ENCODE data around the gene ASS1.

DNA sequence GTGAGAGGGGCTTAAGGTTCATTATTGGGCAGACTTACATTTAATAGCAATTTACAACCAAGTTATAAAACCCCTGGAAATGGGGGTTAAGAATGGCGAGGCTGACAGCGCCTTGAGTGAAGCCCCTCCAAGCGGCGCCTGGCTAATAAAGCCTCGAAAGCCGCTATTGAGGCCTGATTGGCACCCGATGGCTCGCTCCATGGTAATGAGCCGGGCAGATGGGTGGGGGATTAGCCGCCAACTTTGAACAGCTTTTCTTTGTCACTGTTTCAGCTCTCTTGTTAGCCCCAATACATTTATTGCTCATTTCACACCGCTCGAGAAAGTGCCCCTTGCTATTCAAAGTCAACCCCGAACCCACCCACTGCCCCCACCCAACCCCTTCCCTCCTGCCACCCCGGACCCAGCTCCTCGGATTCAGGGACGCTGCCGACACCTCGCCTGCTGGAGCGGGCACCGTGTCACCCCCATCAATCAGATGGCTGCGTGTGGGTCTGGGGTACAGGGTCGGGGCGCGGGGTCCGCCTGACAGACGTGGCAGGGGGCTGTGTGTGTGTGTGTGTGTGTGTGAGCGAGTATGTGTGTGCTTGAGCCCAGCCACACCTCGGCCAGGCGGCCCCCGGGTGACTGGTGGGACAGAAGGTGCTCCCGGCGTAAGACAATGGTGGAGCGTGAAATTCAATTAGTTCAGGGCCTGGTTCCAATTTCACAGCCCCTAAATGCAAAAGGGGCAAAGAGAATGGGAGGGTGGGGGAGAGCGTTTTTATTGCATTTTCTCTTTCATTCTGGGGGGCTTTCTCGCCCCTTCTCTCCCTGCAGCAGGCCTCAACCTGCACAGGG lies 34.2 kb downstream of the ASS1 start:
- TF ChIP-seq ZNF670 (tag by site-specific recombination; IDR thresholded peaks at IDR 0.05; ENCODE audit: low read depth) = no peak
- TF ChIP-seq, protein P1, sequence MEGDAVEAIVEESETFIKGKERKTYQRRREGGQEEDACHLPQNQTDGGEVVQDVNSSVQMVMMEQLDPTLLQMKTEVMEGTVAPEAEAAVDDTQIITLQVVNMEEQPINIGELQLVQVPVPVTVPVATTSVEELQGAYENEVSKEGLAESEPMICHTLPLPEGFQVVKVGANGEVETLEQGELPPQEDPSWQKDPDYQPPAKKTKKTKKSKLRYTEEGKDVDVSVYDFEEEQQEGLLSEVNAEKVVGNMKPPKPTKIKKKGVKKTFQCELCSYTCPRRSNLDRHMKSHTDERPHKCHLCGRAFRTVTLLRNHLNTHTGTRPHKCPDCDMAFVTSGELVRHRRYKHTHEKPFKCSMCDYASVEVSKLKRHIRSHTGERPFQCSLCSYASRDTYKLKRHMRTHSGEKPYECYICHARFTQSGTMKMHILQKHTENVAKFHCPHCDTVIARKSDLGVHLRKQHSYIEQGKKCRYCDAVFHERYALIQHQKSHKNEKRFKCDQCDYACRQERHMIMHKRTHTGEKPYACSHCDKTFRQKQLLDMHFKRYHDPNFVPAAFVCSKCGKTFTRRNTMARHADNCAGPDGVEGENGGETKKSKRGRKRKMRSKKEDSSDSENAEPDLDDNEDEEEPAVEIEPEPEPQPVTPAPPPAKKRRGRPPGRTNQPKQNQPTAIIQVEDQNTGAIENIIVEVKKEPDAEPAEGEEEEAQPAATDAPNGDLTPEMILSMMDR (tag by site-specific recombination; IDR thresholded peaks at IDR 0.05) = no peak
- no peak for TF ChIP-seq ZNF416 (tag by site-specific recombination; IDR thresholded peaks at IDR 0.05)
- TF ChIP-seq ZNF121 (tag by site-specific recombination; IDR thresholded peaks at IDR 0.05) = no peak
